Lung microvascular endothelial cell (primary cell): Measurements from ENCODE around the gene ZBTB16. TPM values are rescaled to one million over a fixed set of nuclear protein-coding genes. Genes with fewer than 3 reads are reported as not detected.

Experiments
- DNase-seq, 2 donors: peaks; one replicate each; pipeline versions ENCODE4 v3.0.0 to v3.0.0-alpha.2; 2010; ENCODE audit warnings: low read depth in 2 of 2
- total RNA-seq: library from RNA; depleted of rRNA; stranded (reverse); fragments of >200 nt; gene quantifications from 2 replicates; pipeline ENCODE4 v1.2.1, GENCODE V29; 2014

Gene ZBTB16
- 10.0 and 22.0 TPM in 2 replicates for total RNA-seq

GRCh38 chr11:114059278-114059983 lies at the start of gene ZBTB16:
TSS of gene ZBTB16 (plus strand) at chr11:114059711. CDS start at chr11:114063301, 3,590 bp downstream.
- peak; percentile 83 to 93 for DNase-seq

- DNase-seq: peak in 1 of 2 donors; percentile 10
Measured at GRCh38 chr11:114010931-114011330, 48.6 kb upstream of the ZBTB16 start.

DNA sequence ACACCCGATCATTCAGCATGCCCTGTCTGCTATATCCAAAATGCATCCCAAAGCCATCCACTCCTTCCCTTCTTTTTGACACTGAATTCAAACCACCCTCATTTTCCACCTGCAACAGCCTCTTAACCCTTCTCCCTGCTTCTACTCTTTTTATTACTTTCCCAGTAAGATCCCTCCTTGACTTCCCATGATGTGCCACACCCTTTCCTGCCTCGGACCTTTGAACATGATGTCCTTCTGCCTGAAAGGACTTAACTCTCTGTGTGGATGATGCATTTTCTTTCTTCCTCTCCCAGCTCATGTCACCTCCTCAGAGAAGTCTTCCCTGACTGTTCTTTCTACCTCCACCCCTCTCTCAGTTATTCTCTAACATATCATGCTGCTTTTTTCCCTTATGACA lies 48.1 kb upstream of the ZBTB16 start:
- DNase-seq: no peak

DNA sequence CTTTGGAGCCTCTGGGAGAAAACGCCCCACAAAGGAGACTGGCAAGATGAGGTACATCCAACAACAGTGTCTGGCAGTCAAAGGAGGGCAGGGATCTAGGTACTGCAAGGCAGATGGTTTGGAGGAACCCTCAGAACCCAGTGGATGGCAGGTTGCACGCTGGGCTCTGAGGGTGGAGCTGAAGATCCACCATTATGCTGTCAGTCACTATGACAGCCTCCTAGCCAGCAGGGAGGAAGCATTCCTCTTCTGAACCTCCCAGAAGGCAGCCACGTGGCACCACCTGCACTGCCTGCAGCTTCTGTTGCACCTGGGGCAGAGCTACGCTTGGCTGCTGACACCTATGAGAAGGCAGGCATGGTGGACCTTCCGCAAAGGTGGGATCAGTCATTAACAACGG lies 44.4 kb upstream of the ZBTB16 start:
- DNase-seq: no peak

GRCh38 chr11:114016986-114017385 lies 42.5 kb upstream of the ZBTB16 start:
- DNase-seq: no peak

DNA sequence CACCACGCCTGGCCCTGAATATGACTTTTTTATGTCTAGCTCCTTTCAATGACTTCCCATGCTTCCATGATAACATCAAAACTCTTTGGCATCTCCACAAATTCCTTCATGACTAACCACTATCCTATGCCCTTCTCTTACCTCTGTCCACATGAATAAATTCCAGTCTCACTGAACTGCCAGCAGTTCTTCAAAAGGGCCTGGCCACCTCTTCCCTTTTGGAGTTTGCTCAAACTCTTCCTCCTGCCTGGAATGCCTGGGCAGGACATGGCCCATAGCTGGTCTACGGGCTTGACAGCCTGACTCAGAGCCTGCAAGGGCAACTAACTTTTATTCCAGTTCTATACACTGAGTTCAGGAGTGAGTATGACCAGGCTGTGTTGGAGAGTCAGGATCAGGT lies 41.8 kb upstream of the ZBTB16 start:
- no peak for DNase-seq

DNA sequence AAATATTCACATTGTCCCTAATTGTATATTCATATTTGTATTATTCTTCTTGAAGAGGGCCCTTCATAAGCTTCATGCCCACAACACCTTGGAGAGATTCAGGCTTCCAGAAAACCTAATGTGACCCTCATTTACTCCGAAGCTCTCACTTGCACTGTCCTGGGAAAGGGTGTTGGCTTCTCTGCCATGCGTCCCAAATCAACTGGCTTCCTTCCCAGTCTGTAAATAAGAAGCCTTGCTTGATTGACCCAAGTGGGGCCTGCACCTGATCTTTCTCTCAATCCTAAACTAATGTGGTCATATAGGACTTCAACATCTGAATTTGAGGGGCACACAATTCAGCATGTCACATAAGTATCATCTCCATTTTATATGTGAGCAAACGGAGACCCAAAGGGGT lies 40.5 kb upstream of the ZBTB16 start:
- no peak for DNase-seq

- no peak for DNase-seq
Measured at GRCh38 chr11:114019574-114019973, 39.9 kb upstream of the ZBTB16 start.

DNA sequence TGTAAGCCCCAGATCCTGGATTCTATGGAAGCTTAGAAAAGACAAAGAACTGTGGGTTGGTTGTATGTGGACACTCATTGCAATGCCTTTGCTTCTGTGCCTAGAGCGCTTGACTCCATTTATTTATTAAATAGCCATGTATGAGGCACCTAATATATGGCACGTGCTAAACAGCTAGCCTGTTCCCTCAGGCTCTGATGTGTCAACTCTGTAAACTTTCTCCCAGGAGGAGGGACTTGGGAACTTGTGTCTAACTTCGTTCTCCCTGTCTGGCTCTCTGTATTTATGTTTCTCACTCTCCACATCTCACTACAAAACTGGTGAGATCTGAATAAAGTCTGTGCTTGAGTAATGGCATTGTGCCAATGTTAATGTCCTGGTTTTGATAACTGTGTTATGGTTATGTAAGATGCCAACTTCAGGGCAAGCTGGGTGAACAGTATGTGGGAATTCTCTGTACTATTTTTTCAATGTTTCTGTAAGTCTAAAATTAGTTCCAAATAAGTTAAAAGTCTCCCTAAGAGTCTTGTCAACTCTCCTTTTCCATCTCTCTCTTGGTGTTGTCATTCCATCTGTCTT lies 34.1 kb upstream of the ZBTB16 start:
- no peak for DNase-seq

DNA sequence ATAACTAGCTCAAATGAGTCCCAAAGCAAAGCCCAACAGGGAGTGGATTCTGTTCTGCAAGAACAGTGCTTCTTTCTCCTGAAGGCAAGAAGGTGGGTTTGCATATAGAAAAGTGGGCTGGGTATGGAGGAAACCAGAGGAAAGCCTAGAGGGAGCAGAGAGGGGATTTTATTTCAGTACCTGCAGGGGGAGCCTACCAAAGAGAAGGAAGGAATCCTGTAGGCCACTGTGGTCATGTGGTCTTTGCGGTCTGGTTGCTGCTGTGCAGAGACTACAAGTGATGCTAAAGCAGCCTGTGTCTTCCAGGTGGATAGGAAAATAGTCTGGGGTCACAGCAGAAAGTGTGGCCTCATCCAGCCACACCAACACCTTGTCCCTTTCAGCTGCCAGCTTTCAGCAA lies 33.2 kb upstream of the ZBTB16 start:
- DNase-seq: peak; percentile 30 to 55

GRCh38 chr11:114027391-114027790 lies 32.1 kb upstream of the ZBTB16 start:
- no peak for DNase-seq

GRCh38 chr11:114027926-114028325 lies 31.6 kb upstream of the ZBTB16 start:
- peak; percentile 21 to 32 for DNase-seq

DNA sequence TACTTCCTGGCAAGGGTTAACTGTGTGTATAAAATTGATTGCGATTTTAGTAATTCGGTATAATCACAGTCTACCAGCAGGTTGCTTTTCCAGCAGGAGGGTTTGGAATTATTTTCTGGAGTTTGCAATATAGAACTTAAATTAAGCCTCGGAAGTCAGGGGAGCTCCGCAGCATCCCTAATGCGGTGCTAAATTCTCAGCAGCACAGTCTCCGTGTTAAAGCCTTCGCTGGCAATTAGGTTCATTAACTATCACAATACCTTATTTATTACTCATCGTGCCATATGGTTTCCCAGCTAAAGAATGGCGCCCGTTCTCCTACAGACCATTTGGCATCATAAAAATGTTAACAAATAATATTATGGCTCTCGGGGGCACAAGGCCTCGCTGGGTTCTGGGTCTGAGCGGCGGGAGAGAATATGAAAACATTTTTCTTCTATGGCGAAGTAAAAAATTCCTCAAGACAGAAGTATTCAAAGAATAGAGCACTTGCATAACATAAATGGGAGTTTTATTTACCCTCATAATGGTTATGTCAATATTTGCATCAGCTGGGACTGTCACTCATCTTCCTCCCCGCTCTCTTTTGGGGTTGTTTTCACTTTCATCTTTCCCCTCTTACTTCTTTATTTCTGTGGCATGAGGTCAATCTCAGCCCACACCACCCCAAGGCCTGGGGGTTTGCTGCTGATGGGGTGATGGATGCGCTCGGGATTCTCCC lies 28.1 kb upstream of the ZBTB16 start:
- DNase-seq: no peak

DNA sequence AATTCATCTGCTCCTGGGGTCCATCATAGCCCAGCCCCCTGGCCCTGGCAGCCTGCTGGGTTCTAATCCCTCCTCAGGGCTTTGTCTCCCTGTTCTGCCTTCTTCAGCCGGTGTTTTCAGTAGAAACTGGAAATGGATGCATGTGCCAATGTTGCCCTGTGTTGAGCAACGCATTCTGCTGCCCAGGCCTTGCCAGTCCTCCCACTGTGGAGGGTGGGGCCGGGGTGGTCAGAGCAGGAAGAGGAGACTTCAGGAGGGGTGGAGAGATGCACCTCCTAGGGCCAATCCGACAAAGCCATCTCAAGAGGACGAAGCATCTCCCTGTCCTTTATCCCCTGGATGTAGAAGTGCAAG lies 27.6 kb upstream of the ZBTB16 start:
- DNase-seq: no peak

DNA sequence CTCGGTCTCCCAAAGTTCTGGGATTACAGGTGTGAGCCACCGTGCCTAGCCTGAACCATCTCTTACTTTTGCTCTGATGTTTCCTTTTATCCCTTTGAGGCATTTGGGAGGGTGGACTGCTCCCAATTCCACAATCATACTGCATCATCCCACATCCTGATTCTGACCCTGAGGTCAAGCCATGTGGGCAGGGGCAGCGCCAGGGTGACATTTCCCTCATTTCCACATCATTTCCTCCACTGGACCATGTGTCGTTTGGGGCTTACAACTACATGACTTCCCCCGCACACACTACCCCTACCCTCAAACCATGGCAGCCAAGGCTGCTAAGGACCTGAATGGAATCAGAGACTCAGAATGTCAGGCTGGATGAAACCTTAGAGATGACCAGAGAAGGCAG lies 26.4 kb upstream of the ZBTB16 start:
- no peak for DNase-seq

GRCh38 chr11:114033572-114033971 lies 25.9 kb upstream of the ZBTB16 start:
- no peak for DNase-seq

GRCh38 chr11:114034956-114035355 lies 24.6 kb upstream of the ZBTB16 start:
- no peak for DNase-seq

DNA sequence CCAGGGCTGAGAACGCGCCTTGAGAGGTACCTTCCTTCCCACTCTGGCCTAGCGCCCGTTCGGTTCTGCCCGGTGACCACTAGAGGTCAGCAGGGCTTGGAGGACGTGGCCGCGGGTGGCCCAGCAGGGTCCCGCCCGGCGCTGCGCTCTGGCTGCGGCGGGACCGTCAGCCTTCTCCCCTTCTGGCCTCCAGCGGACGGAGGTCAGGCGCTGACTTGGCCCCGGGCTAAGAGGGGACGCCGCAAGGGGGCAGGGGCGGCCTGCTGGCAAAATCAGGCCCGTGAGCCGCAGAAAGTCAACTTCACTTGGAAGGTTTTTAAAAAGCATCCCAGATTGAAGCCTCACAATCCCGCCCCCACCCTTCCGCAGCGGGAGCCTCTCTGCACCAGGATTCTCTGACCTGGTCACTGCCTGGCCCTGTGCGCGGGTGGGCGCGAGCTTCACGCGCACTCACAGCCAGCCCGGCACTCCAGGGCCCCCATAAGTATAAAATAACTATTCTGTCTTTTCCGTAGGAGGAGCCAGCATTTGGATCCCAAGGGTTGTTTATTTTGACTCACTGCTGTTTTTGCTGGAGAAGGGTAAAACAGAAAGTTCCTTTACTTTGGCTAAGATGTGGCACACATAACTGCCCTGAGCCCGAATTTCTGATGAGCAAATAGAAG lies 23.2 kb upstream of the ZBTB16 start:
- peak; percentile 75 to 76 for DNase-seq

DNA sequence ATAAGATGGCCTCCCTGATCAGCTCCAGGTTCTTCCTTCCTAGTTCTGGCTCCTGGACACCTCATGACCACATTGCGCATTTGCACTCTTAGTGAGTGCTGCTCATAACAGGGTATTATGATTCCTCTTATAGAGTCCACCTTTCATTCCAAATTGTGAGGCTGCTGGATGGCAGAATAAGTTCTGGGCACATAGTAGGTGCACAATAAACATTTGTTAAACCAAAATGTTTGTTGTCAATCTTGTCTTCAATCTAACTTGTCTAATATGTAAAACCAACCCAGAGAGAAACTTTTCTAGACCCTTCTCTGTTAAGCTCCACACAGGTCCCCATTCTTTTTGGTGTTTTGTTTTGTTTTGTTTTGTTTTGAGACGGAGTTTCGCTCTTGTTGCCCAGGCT lies 22.6 kb upstream of the ZBTB16 start:
- DNase-seq: no peak

DNA sequence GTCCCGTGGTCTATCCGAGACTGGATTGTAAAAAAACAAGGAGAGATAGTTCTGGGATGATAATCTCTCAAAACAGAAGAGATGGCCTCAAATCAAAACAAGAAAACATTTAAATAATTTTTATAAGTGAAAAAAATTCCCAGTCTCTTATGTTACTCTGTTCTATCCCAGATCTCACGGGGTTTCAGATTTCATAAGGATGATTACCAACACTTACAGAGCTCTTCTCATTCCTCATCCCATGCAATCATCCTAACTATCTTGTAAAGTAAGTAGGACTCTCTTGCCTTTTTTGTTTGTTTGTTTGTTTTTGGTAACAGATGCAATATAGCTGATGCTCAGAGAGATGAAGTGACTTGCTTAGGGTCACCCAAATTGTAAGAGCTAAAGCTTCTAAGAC lies 20.0 kb upstream of the ZBTB16 start:
- DNase-seq: no peak

GRCh38 chr11:114040706-114041211 lies 18.8 kb upstream of the ZBTB16 start:
- peak; percentile 26 to 82 for DNase-seq

- no peak for DNase-seq
Measured at GRCh38 chr11:114042234-114042633, 17.3 kb upstream of the ZBTB16 start.
